EL (cell line): ENCODE results near the gene LAX1.
"Not testable (repeated sequence)": the region's sequence is repeated elsewhere in the genome, so short reads cannot be mapped to it uniquely, and the experiment has no call there.

Experiments
- DNase-seq: peaks from one replicate; pipeline ENCODE4 v3.0.0-alpha.2; 2016

The LAX1 gene

DNA sequence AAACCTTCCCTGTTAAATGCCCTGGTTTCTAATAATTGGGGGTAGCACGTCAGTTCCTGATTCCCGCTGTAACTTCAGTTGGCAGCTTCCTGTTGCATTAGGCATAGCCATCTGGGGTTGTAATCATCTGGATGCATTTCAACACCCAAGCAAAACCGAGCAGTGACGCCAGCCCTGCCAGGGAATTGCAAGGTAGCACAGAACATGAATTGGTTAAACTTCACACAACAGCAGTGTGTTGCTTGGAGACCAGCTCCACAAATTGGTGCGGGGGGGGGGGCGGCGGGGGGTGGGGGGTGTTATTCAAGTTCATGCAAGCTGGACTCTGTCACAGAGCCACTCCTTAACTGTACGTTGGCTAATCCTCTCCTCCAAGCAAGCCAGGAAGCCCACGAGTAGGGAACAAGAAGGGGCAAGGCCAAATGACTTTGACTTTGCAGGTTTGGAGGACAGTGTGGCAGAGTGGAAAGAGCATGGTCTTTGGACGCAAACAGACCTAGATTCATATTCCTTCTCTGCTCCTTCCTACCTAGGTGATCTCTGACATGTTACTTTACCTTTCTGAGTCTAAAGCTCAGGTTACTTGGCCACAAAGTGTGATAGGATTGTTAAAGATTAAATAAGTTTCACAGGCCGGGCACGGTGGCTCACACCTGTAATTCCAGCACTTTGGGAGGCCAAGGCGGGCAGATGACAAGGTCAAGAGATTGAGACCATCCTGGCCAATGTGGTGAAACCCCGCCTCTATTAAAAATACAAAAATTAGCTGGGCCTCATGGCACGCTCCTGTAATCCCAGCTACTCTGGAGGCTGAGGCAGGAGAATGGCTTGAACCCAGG, 4.7 kb downstream of the LAX1 start:
- DNase-seq = peak; percentile 89

DNA sequence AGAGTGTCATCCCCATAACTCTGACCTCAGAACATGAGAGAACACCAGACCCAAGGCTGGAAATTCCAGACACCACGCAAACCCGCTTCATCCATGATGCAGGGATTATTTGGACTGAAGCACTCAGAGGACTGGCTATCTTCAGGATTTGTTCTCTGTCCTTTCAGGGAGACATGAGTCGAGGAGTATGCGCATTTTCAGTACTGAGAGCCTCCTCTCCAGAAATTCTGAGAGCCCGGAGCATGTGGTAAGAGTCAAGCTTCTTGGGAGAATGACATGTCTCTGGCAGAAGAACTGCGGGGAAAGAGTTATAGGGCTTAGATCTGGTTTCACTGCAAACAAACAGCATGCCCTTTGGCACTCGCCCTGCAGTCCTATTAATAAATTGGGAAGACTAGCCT, 6.9 kb downstream of the LAX1 start:
- DNase-seq = no peak

DNA sequence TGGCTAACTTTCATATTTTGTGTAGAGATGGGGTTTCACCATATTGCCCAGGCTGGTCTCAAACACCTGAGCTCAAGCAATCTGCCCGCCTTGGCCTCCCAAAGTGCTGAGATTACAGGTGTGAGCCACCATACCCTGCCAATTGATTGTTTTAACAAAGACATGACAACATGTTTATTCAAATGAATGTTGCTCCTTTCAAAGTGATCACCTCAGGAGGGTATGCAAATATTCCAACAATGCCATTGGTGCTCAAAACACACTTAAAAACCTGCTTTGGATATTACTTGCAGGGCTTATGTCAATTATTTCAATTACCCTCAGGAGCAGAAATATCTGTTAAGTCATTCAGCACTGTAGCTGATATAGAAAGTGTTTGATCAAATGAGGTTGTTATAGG, 7.9 kb downstream of the LAX1 start:
- DNase-seq = no peak

DNA sequence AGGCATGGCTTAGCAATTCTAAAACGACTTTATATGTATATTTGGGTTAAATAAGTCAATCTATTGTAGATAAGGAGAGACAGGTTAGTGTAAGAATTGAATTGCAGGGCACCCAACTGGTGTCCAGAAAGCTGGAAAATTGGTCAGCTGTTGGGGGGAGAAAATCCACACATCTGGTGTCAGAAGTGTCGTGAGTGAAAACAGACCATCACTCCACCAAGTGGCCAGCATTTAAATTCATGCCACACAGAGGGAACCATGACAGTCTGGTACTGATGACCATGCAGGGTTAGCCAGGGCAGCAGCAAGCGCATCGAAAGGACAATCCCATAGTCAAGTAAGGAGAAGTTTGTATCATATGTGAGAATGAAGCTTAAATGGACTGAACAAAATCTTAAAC, 11.7 kb downstream of the LAX1 start:
- no peak for DNase-seq

DNA sequence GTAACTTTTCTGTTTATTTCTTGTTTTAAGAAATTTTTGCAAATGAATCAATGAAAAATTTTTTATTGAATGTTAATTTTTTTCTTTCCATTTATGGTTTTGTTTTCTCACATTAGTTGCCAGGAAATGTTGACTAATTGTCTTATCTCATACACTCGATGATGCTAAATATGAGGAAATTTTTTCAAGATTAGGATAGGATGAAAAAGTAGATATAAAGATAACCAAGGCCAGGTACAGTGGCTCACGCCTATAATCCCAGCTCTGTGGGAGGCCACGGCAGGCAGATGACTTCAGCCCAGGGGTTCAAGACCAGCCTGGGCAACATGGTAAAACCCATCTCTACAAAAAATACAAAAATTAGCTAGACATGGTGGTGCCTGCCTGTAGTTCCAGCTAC, 12.6 kb downstream of the LAX1 start:
- DNase-seq = no peak

DNA sequence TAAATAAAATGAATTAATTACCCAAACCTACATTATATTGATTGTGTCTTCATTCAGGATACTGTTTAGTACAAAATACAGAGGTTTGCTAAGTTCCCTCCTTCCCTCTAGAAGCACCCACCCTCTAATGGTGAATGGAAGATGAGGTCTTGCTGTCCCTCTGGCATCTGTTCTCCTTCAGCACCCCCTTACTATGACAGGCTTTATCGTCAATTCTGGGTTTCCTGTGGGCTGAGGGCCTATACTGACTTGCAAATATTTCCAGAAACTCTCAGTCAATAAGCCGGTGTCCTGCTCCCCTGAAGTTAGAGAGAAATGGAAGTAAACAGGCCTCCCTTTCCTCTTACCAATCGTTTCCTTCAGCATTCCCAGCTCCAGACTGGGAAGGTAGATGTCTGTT, 13.2 kb downstream of the LAX1 start:
- no peak for DNase-seq

DNA sequence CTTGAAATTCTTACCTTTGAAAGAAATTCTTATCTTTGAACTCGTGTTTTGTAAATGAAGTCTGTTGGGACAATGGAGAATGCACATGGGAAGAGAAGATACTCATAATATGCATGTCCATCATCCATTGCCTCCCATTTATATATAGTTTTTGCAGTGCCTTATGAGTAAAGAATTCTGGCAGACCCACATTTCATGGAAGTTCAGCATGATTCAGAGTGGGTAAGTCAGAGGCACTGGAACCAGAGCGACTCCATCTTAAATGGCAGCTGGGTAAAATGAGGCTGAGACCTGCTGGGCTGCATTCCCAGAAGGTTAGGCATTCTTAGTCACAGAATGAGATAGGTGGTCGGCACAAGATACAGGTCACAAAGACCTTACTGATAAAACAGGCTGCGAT, 13.8 kb downstream of the LAX1 start:
- no peak for DNase-seq

DNA sequence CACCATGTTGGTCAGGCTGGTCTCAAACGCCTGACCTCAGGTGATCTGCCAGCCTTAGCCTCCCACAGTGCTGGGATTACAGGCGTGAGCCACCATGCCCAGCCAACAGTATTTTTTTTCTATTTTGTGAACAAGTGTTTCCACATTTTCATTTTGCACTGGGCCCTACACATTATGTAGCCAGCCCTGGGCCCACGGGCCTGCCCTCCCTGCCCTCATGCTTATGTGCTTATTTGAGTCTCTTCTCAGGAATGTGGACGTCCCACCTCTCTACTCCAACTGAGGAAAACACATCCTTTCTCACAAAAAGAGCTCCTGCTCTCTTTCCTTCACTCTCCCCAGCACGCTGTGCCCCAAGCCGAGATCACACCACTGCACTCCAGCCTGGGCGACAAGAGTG, 17.0 kb downstream of the LAX1 start:
- no peak for DNase-seq

DNA sequence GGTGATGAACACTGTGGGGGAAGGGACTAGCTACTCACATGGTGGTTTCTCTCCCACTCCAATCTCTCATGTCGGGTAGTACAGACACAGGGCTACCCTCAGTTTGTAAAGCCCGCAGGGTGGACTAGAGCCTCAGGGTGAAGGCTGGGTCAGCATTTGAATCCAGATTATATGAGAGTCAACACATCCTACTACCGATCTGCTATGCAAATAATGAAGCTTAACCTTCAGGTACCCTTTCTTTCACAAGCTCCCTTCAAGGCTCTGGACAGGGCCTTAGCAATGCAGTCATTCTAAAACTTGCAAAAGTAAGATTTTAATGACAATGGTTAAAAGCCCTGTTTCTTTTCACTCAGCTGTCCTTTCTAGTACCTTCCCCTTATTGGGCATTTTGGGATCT, 25.0 kb downstream of the LAX1 start:
- no peak for DNase-seq

DNA sequence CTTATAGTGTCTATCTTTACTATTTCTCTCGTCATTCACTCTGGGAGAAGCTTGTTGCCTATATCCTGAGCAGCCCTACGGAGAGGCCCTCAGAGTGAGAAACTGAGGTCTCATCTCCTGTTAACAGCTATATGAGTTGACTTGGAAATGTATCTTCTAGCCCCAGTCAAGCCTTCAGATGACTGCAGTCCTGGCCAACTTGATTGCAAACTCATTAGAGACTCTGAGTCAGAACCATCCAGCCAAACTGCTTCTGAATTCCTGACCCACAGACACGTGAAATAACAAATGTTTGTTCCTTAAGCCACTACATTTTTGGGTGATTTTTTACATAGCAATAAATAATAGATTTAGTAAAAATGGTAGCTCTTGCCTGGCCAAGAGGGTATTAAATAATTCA, 26.5 kb downstream of the LAX1 start:
- DNase-seq = peak; percentile 29

DNA sequence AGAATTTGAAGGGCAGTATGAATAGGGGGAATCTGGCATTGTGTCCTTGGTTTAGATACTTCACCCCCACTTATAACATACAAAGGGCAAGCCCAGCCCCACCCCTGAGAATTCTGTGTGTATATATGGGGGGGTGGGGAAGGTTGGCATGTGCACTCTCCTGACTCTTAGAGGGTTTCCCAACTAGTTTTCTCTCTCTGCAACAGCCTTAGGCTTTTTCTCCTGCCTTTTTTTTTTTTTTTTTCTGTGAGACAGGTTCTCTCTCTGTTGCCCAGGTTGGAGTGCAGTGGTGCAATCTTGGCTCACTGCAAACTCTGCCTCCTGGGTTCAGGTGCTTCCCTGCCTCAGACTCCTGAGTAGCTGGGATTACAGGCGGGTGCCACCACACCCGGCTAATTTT, 27.5 kb downstream of the LAX1 start:
- DNase-seq = no peak

DNA sequence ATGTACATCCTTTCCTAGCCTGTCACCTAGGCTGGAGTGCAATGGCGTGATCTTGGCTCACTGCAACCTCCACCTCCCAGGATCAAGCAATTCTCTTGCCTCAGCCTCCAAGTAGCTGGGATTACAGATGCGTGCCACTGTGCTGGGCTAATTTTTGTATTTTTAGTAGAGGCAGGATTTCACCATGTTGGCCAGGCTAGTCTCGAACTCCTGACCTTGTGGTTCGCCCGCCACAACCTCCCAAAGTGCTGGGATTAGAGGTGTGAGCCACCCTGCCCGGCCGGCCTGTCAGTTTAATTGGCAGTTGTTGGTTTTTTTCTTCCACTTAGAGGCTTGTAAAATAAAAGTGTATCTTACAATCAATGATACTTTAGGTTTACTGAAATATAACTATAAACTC, 28.6 kb downstream of the LAX1 start:
- DNase-seq = not testable (repeated sequence)

DNA sequence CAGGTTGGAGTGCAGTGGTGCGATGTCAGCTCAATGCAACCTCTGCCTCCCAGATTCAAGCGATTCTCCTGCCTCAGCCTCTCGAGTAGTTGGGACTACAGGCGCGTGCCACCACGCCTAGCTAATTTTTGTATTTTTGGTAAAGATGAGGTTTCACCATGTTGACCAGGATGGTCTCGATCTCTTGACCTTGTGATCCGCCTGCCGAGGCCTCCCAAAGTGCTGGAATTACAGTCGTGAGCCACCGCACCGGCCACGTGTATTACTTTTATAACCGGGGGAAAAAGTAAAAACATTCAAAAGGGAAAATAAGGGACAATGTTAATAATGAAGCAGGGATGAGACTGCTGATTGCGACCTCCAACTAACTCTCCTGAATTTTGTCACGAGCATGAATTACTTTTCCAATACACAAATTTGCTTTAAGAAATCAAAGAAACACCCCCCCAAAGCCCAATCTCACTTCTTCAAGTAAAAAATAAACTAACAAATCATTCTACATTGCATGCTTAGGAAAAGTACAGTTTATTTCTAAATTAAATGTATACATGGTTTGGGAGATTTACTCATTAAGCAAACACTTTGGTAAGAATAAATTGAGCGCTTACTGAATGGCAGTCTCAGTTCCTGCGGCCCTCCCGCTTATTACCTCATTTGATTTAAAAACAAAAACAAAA, 29.9 kb downstream of the LAX1 start:
- DNase-seq = no peak

DNA sequence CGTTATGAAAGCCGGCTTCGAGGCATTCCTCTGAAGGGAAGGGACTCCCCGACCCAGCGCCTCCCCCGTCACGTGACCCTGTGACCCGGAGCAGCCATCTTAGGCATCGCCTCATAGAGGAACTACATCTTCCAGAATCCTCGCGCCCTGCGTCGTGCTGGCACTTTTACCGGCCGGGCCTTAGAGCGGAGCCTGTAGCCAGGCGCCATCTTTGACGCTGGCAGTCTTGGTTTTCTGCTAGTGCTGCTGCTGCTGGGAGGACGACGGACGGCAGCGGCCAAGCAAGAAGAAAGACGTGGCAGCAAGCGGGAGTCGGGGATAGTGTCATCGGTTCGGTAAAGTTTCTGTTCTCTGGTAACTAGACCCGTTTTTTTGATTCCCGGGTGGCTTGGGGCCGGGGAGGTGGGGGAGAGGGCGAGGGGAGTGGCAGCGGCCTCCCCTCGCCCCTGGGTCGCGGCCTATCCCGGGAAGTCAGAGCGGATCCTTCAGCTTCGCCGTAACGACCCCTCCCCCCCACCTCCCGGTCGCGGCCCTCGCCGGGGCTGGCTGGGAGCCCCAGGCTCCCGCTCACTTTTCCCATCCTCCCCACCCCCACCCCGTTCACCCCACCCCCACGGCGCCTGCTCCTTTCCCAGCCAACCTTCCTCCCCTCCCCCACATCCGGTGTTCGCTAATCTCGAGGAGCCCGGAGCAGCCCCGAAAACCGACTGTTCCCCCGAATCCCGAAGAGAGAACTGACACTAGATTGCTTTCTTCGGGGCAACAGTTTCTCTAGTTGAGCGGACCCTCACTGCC, 30.7 kb downstream of the LAX1 start, which contains the start of the genes ZBED6 and ZC3H11A:
ZBED6 (plus strand) TSS at position 183 of the 795 bp plus-strand sequence. CDS start 1,900 bp downstream, outside the sequence.
ZC3H11A (plus strand) TSS at position 183 of the 795 bp plus-strand sequence. CDS start 21,448 bp downstream, outside the sequence.
- peak; percentile 99 for DNase-seq

DNA sequence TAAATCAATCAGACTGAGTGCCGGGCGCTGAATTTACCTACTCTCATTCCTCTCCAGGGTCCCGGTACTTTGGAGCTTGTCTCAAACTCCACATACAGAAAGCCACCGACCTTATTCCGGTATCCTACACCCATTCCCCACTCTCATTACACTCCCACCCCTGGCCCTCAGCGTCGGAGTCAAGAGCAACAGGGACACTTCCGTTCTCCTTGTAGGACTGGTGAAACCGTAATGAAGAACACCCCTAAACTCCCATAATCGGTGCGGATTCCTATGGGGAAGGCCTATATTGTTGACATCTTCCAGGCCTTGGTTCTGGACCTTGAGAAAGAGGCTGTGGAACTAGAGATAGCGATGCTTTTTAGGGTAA, 31.2 kb downstream of the LAX1 start:
- peak; percentile 52 for DNase-seq

DNA sequence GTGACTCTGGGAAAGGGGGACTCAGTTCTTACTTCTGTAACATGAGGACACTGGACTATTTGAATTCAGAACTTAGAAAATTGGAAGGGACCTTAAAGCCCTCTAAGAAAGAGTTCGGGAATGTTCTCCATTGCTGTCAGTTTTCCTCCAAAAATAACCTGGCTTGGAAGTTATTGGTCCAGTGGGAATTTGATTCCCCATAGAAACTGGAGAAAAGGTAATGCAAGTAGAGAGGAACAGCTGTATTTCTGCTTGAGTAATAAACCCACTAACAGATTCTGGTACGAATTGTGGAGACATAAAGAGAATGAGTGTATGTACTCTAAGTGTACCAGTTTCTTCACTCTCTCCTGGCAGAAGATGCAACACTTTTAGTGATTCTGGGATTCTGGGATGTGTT, 32.2 kb downstream of the LAX1 start:
- DNase-seq = no peak

DNA sequence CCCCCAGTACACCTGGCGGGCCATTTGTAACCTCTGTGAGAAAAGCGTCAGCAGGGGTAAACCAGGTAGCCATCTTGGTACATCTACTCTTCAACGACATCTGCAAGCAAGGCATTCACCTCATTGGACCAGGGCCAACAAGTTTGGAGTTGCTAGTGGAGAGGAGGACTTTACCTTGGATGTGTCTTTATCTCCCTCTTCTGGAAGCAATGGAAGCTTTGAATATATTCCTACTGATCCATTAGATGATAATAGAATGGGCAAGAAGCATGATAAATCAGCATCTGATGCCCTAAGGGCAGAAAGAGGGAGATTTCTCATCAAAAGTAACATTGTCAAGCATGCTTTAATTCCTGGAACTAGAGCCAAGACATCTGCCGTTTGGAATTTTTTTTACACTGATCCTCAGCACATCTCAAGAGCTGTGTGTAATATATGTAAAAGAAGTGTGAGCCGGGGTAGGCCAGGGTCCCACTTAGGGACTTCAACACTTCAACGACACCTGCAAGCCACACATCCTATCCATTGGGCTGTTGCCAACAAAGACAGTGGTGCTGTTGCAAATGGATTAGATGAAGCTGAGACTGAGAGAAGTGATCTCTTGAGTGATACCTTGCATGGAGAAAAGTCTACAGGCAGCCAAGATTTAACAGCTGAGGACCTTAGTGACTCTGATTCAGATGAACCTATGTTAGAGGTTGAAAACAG, 33.1 kb downstream of the LAX1 start:
- DNase-seq = peak; percentile 70

DNA sequence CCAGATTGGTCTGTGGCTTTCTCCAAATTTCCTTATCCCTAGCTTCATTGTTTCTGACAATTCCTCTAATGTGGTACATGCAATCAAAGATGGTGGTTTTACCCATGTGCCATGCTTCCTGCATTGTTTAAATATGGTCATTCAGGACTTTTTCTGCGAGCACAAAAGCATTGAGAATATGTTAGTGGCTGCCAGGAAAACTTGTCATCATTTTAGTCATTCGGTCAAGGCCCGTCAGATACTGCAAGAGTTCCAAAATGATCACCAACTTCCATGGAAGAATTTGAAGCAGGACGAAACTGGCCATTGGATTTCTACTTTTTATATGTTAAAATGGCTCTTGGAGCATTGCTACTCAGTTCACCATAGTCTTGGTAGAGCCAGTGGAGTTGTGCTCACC, 34.2 kb downstream of the LAX1 start:
- DNase-seq = no peak

DNA sequence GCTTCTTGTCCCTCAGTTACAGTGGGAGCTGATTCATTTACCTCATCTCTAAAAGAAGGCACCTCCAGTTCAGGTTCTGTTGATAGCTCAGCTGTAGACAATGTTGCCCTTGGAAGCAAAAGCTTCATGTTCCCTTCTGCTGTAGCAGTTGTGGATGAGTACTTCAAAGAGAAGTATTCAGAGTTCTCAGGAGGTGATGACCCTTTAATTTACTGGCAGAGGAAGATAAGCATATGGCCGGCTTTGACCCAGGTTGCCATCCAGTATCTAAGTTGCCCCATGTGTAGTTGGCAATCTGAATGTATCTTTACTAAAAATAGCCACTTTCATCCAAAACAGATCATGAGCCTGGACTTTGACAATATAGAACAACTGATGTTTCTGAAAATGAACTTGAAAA, 35.0 kb downstream of the LAX1 start:
- DNase-seq = no peak

DNA sequence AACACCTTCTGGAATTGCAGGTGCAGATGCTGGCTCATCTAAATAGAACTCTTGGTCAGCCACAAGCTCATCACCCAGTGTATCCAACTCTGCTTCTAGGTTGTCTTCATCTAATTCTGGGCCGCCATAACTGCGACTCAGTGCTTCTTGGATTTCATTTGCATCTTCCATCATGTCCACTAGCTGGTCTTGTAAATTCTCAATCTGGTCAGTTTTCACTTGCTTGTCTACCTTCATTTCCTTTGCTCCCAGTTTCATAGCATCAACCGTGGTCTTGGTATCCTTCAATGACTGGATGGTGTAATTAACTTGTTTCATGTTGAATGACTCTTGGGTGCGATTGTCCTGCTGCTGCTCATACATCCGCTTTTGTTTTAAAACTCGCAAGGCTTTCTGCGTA, 40.7 kb downstream of the LAX1 start:
- no peak for DNase-seq

DNA sequence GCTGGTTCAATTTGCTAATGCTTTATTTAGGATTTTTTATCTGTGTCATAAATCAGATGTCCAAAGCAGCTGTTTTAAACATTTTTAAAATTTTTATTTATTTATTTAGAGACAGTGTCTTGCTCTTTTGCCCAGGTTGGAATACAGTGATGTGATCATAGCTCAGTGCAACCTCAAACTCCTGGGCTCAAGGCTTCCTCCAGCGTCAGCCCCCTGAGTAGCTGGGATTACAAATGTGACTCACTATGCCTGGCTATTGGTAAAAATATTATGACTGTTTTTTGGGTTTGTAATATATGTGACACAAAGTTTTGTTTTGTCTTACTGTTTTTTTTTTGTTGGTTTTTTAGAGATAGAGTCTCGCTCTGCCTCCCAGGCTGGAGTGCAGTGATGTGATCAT, 42.2 kb downstream of the LAX1 start:
- DNase-seq = peak; percentile 89

DNA sequence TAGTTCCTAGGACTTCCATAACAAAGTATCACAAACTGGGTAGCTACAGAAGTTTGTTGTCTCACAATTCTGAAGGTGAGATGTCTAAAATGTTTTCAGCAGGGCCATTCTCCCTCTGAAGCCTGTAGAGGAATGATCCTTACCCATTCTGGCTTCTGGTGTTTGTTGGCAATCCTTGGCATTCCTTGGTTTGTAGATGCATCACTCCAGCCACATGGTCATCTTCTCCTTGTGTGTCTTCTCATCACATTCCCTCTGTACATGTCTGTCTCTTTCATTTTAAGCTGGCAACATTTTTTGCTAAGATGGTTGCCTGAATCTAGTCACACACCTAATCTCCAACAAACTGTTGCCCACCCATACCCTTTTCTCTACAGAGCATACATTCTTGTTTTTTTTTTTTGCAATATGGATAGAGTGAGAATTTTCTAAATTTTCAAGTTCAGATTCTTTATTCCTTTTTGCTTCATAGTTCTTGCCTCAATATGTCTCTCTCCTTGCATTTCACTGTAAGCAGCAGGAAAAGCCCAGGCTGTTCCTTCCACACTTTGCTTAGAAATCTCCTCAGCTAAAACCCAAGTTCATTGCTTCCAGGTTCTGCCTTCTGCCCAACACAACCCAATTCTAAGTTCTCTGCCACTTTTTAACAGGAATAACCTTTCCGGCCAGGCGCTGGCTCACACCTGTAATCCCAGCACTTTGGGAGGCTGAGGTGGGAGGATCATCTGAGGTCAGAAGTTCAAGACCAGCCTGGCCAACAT, 48.8 kb downstream of the LAX1 start:
- no peak for DNase-seq
